Measurements from ENCODE around the gene KCNMA1.

The KCNMA1 gene

GRCh38 chr10:77671594-77672252 lies 34.1 kb upstream of the KCNMA1 start:
- no peak overlapping the region for H3K4me3 ChIP-seq (ENCODE audit: low read length)
- no peak for DNase-seq (ENCODE audit: low read depth)
- no peak for TF ChIP-seq CTCF (conservative IDR thresholded peaks at IDR 0.05; ENCODE audit: low read depth, low read length)

GRCh38 chr10:77670817-77671443 lies 33.3 kb upstream of the KCNMA1 start:
- no peak for TF ChIP-seq CTCF (conservative IDR thresholded peaks at IDR 0.05; ENCODE audit: low read depth, low read length)
- DNase-seq (ENCODE audit: low read depth): no peak
- H3K4me3 ChIP-seq (ENCODE audit: low read length): no peak overlapping the region

- no peak overlapping the region for H3K4me3 ChIP-seq (ENCODE audit: low read length)
- DNase-seq (ENCODE audit: low read depth): no peak
- TF ChIP-seq CTCF (conservative IDR thresholded peaks at IDR 0.05; ENCODE audit: low read depth, low read length): no peak
These were observed 32.3 kb upstream of the KCNMA1 start for GRCh38 chr10:77669892-77670291.

- no peak overlapping the region for H3K4me3 ChIP-seq (ENCODE audit: low read length)
- DNase-seq (ENCODE audit: low read depth): peak; percentile 21
- no peak for TF ChIP-seq CTCF (conservative IDR thresholded peaks at IDR 0.05; ENCODE audit: low read depth, low read length)
These were observed 30.1 kb upstream of the KCNMA1 start for GRCh38 chr10:77667426-77668324.

GRCh38 chr10:77666821-77667220 lies 29.2 kb upstream of the KCNMA1 start:
- no peak for TF ChIP-seq CTCF (conservative IDR thresholded peaks at IDR 0.05; ENCODE audit: low read depth, low read length)
- H3K4me3 ChIP-seq (ENCODE audit: low read length): no peak overlapping the region
- no peak for DNase-seq (ENCODE audit: low read depth)

GRCh38 chr10:77664696-77665095 lies 27.1 kb upstream of the KCNMA1 start:
- no peak overlapping the region for H3K4me3 ChIP-seq (ENCODE audit: low read length)
- DNase-seq (ENCODE audit: low read depth): no peak
- TF ChIP-seq CTCF (conservative IDR thresholded peaks at IDR 0.05; ENCODE audit: low read depth, low read length): no peak

Data from retinal pigment epithelial cell (primary cell).